Measurements from ENCODE around the gene PTGIS.

Gene PTGIS

GRCh38 chr20:49469060-49469459 is 98.9 kb downstream of the PTGIS start:
- no peak for DNase-seq (ENCODE audit: low read depth)

DNA sequence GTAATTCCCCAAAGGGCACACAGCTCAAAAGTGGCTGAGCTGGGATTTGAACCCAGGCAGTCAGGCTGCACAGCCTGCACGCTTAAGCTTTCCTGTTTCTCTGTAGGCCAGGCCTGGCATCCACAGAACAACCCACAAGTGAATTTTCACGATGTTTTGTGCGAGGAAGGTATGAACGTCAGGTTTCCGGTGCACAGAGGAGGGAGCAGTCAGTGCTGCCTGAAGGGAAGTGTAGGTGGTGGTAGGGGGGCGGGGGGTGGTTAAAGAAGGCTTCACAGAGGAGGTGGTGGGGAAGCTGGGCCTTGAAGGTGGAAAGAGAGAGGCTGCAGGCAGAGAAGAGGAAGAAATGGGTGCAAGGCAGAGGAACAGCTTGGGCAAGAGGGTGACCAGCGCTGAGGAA is 99.5 kb downstream of the PTGIS start:
- DNase-seq (ENCODE audit: low read depth) = no peak

DNA sequence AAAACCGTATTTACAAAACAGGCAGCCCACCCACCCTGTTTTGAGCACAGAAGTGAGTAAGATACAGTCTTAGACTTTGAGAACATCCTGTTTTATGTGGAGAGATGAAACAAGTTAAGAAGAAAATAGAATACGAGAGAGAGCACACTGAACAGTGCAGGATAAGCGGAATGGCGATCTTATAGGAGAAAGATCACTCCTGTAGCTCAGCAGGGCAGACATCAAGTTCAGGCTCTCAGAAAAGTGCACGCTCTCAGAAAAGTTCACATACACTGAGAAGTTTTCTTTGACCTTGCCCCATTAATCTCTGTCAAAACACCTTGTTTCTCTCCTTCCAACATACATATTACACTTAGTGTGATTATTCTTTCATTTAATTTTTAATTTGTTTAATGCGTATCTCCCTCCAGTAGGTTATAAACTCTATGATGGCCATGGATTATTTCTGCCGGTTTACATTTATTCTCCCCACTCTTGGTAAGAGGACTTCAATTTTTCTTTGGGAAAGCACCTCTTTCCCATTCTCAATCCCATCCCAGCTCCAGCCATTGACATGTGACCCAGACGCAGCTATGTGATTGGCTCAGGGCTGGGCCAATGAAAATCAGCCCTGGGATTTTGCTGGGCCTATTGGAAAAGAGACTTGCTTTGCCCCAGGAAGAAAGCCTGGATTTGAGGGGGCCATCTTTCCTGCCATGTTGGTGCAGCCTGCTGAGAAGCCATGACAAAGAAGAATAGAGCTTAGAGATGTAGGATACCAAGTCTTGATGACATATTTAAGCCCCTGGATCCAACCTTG is 101.6 kb downstream of the PTGIS start:
- DNase-seq (ENCODE audit: low read depth) = no peak

GRCh38 chr20:49464556-49464955 is 103.4 kb downstream of the PTGIS start:
- DNase-seq (ENCODE audit: low read depth) = no peak

DNA sequence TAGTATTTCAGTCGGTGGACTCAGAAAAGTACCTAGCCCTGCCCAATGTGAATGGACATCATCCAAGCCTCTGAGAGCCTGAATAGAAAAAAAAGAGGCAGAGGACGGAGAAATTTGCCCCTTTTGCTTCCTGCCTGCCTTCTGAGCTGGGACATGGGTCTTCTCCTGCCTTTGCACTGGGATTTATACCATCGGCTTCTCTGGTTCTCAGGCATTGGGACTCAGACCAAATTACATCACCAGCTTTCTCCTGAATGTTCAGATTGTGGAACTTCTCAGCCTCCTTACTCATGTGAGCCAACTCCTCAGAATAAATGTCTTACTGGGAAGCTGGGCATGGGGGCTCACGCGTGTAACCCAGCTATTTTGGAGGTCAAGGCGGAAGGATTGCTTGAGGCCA is 105.3 kb downstream of the PTGIS start:
- DNase-seq (ENCODE audit: low read depth) = no peak

DNA sequence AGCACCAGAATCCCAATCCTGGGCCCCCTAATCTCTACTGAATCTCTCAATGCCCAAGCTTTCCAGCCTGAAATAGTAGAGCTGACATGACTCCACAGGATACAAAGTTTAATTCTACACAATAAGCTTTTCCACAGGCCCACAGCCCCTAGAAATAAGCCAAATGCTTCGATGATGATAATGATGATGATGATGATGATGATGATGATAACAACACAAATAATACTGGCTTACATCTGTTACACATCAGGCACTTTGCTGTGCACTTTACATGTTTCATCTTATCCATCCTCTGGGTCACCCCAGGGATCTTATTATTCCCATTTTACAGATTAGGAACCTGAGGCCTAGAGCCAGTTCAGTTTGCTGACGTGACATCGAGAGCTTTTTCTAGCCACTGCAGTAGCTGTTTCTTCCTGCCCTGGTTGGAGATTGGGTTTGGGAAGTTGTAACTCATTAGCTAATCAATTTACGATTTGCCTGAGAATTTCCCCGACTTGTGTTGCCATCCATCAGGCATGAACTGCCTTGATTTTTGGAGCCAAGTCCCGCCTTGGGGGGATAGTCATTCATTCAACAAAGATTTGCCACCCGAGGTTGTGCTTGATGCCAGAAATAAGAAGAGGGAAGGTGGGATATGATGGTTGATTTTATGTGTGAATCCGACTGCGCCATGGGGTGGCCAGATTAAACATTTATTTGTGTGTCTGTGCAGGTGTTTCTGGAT is 105.9 kb downstream of the PTGIS start:
- no peak for DNase-seq (ENCODE audit: low read depth)

GRCh38 chr20:49460916-49461315 is 107.0 kb downstream of the PTGIS start:
- no peak for DNase-seq (ENCODE audit: low read depth)

- no peak for DNase-seq (ENCODE audit: low read depth)
Observed at GRCh38 chr20:49460131-49460530, 107.8 kb downstream of the PTGIS start.

DNA sequence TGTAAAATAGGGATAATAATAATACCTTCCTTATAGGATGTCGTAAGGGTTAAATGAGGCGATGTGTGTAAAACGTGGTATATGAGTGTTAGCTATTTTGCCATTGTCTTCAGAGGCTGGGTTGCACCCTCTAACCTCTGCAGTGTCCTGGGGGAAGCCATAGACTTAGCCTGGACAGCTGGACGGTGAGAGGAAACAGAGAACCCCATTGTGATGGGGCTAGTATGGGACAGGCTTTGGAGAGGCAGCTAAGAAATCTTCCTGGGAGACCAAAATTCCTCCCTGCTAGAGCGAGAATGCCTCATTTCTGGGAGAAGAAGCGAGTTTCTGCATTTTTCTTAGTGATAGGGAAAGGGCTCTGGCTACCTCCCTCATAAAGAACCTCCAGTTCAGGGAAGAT is 108.3 kb downstream of the PTGIS start:
- DNase-seq (ENCODE audit: low read depth) = no peak

DNA sequence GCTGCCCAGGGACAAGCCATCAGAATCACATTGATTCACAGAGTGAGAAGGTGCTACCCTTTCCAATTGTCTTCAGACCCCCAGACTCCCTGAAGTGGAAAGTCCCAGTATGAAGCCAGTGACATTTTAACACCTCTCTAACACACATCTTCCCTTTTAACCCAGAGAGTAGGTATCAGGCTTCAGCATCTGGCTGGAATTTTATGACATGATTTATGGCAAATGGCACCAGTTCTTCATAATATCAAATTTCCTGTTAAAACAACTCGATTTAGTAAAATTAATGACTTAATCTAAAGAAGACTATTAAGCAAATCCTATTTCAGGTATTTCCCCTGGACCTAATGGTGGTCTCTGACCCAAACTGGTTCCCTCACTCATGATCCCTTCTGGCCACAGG is 110.5 kb downstream of the PTGIS start:
- no peak for DNase-seq (ENCODE audit: low read depth)

GRCh38 chr20:49456646-49457045 is 111.3 kb downstream of the PTGIS start:
- no peak for DNase-seq (ENCODE audit: low read depth)

- DNase-seq (ENCODE audit: low read depth) = no peak
Observed at GRCh38 chr20:49455691-49456090, 112.2 kb downstream of the PTGIS start.

Data from amniotic epithelial cell (primary cell).